HCT116 (cell line): ENCODE results near the gene CBFA2T2. TPM values are rescaled to one million over a fixed set of nuclear protein-coding genes. Genes with fewer than 3 reads are reported as not detected.
A peak's percentile ranks its signal among the peaks of the same experiment; 100 is the strongest.

Experiments used
- ATAC-seq: fragments of 200-7000 bp; cut with Tn5 transposase; 2 replicates; pipeline ENCODE4 v1.9.1; 2020; ENCODE audit warnings: mild to moderate bottlenecking, moderate library complexity
- BruUV-seq: library from RNA; stranded (reverse); fragments of 400-500 nt; replicated peaks from 2 replicates; lab custom pipeline; 2021; lab: Mats Ljungman, UMichigan
- CTCF ChIA-PET: fragments of 300-600 bp; sonication (Branson Sonifier 250); formaldehyde crosslinking; loops from one replicate; lab custom pipeline; 2021; ENCODE audit warnings: antibody characterized with exemption; lab: Charles Lee
- POLR2A ChIA-PET: fragments of 300-600, 350-600 bp; sonication (Branson Sonifier 250); formaldehyde crosslinking; loops from one replicate; lab custom pipeline; 2021; ENCODE audit warnings: antibody characterized with exemption; lab: Charles Lee
- RAD21 ChIA-PET, 2 experiments: fragments of 300-600 bp; sonication (Branson Sonifier 250); formaldehyde crosslinking; loops; one replicate each; lab custom pipeline; 2023; ENCODE audit warnings: low total read pairs in 2 of 2; ENCODE audit not compliant: uncharacterized antibody in 2 of 2, unreplicated experiment in 2 of 2, low non-redundant PET in 1 of 2; lab: Charles Lee
- DNase-seq: peaks from one replicate; pipeline ENCODE4 v3.0.0-alpha.2; 2010; ENCODE audit warnings: low read depth, low spot score
- H2AFZ ChIP-seq: fragments of 200-600 bp; shearing (Covaris generic), sonication (generic); 2 replicates; pipeline ENCODE4 v1.6.1; 2017; ENCODE audit warnings: low read depth, mixed run types, mixed read lengths, antibody characterized with exemption, low read length; ENCODE audit not compliant: poor library complexity, severe bottlenecking
- H3K27ac ChIP-seq: 2 replicates; pipeline ENCODE4 v1.5.1; 2012; ENCODE audit warnings: low read depth, low read length
- H3K27me3 ChIP-seq: fragments of 200-600 bp; sonication (generic); 2 replicates; pipeline ENCODE4 v1.6.1; 2016; ENCODE audit warnings: mixed run types, low read length, mixed read lengths; ENCODE audit not compliant: insufficient read depth
- H3K36me3 ChIP-seq, 2 experiments: fragments of 200-500 bp in 1 of 2; fragments of 200-600 bp in 1 of 2; sonication (Bioruptor generic) in 1 of 2; sonication (generic) in 1 of 2; 2 replicates each; pipeline versions ENCODE4 v1.5.1 to v1.6.1; 2014 to 2016; ENCODE audit warnings: low read length in 2 of 2, inconsistent platforms in 1 of 2, mixed read lengths in 1 of 2, mixed run types in 1 of 2; ENCODE audit not compliant: insufficient read depth in 2 of 2, control insufficient read depth in 1 of 2
- H3K4me1 ChIP-seq, 2 experiments: fragments of 200-600 bp in 1 of 2; sonication (generic) in 1 of 2; 2 replicates each; pipeline versions ENCODE4 v1.5.1 to v1.6.1; 2012 to 2017; ENCODE audit warnings: low read length in 2 of 2, inconsistent platforms in 1 of 2, mild to moderate bottlenecking in 1 of 2, mixed read lengths in 1 of 2, mixed run types in 1 of 2, moderate library complexity in 1 of 2; ENCODE audit not compliant: insufficient read depth in 2 of 2, control insufficient read depth in 1 of 2
- H3K4me2 ChIP-seq: fragments of 200-600 bp; sonication (generic); 2 replicates; pipeline ENCODE4 v1.6.1; 2017; ENCODE audit warnings: mixed run types, low read length, mixed read lengths
- H3K4me3 ChIP-seq, 2 experiments: fragments of 200-600 bp in 1 of 2; sonication (generic) in 1 of 2; replicated peaks in 1 of 2; 2 replicates each; pipeline ENCODE4 v1.5.1; 2011 to 2016; ENCODE audit warnings: low read length in 2 of 2, control low read depth in 1 of 2, low read depth in 1 of 2, mild to moderate bottlenecking in 1 of 2, mixed read lengths in 1 of 2, mixed run types in 1 of 2
- H3K79me2 ChIP-seq: fragments of 200-600 bp; sonication (generic); 2 replicates; pipeline ENCODE4 v1.6.1; 2017; ENCODE audit warnings: mild to moderate bottlenecking, mixed run types, low read length, moderate library complexity, mixed read lengths; ENCODE audit not compliant: insufficient read depth
- H3K9ac ChIP-seq: fragments of 200-600 bp; sonication (generic); 2 replicates; pipeline ENCODE4 v1.6.1; 2016; ENCODE audit warnings: low read length, mixed read lengths
- H3K9me2 ChIP-seq: fragments of 200-600 bp; sonication (generic), shearing (Covaris generic); 2 replicates; pipeline ENCODE4 v1.6.1; 2017; ENCODE audit warnings: mixed run types, mild to moderate bottlenecking, moderate library complexity; ENCODE audit not compliant: insufficient read depth
- H3K9me3 ChIP-seq, 2 experiments: fragments of 200-500 bp in 1 of 2; fragments of 200-600 bp in 1 of 2; sonication (Bioruptor generic) in 1 of 2; sonication (generic) in 1 of 2; 2 replicates each; pipeline ENCODE4 v1.6.1; 2014 to 2017; ENCODE audit warnings: low read length in 2 of 2, mixed read lengths in 2 of 2, inconsistent platforms in 1 of 2, low read depth in 1 of 2, mild to moderate bottlenecking in 1 of 2, mixed run types in 1 of 2, moderate library complexity in 1 of 2; ENCODE audit not compliant: control insufficient read depth in 1 of 2, insufficient read depth in 1 of 2
- H4K20me1 ChIP-seq: fragments of 200-600 bp; sonication (generic), shearing (Covaris generic); 2 replicates; pipeline ENCODE4 v1.6.1; 2017; ENCODE audit warnings: mixed run types, mild to moderate bottlenecking, moderate library complexity; ENCODE audit not compliant: insufficient read depth
- EGR1 ChIP-seq: IDR thresholded peaks from 2 replicates; pipeline ENCODE4 v1.6.1; 2012; ENCODE audit warnings: low read depth
- EZH2 ChIP-seq: fragments of 200-600 bp; sonication (generic); IDR thresholded peaks from 2 replicates; pipeline ENCODE4 v1.6.1; 2017; ENCODE audit warnings: antibody characterized with exemption, mixed run types
- JUND ChIP-seq: IDR thresholded peaks from 2 replicates; pipeline ENCODE4 v1.6.1; 2012
- POLR2A ChIP-seq: IDR thresholded peaks from 2 replicates; pipeline ENCODE4 v1.7.0; 2011; ENCODE audit warnings: borderline replicate concordance; ENCODE audit not compliant: insufficient read depth, insufficient read length; ENCODE audit errors: extremely low read depth
- RAD21 ChIP-seq: IDR thresholded peaks from 2 replicates; pipeline ENCODE4 v1.6.1; 2012; ENCODE audit warnings: low read depth, mild to moderate bottlenecking
- SP1 ChIP-seq: IDR thresholded peaks from 2 replicates; pipeline ENCODE4 v1.6.1; 2012; ENCODE audit warnings: low read depth
- SRF ChIP-seq: IDR thresholded peaks from 2 replicates; pipeline ENCODE4 v1.6.1; 2012; ENCODE audit warnings: low read depth
- YY1 ChIP-seq: IDR thresholded peaks from 2 replicates; pipeline ENCODE4 v1.6.1; 2011; ENCODE audit warnings: low read length, low read depth, moderate library complexity, mild to moderate bottlenecking; ENCODE audit not compliant: insufficient replicate concordance; ENCODE audit errors: extremely low read depth
- ZFX ChIP-seq: fragments of 450-650 bp; IDR thresholded peaks from 2 replicates; pipeline ENCODE4 v1.6.1; 2017
- ZNF274 ChIP-seq: fragments of 200-500 bp; sonication (Bioruptor generic); IDR thresholded peaks from 2 replicates; pipeline ENCODE4 v1.6.1; 2014; ENCODE audit warnings: mild to moderate bottlenecking, low read depth, low read length, inconsistent platforms
- intact Hi-C: fragments of 100-400 bp; cut with micrococcal nuclease; formaldehyde crosslinking; loops from 2 replicates; pipeline ENCODE4 v1.10.0; 2022
- total RNA-seq: library from RNA; stranded (reverse); gene quantifications from one replicate; pipeline ENCODE4 v1.2.1, GENCODE V29; 2021; ENCODE audit not compliant: unreplicated experiment
- TF ChIP-seq, protein P1 (sequence below): IDR thresholded peaks from 2 replicates; pipeline ENCODE4 v1.6.1; 2011; ENCODE audit warnings: mild to moderate bottlenecking, low read length, moderate library complexity; ENCODE audit not compliant: insufficient replicate concordance; ENCODE audit errors: extremely low read depth
- TF ChIP-seq, protein P2 (sequence below): IDR thresholded peaks from 2 replicates; pipeline ENCODE4 v1.6.1; 2012
- TF ChIP-seq, protein P3 (sequence below): IDR thresholded peaks from 2 replicates; pipeline ENCODE4 v1.6.1; 2012; ENCODE audit warnings: low read depth

The CBFA2T2 gene
- total RNA-seq, 1 experiment from 2014 or later, result 8.0 TPM

DNA sequence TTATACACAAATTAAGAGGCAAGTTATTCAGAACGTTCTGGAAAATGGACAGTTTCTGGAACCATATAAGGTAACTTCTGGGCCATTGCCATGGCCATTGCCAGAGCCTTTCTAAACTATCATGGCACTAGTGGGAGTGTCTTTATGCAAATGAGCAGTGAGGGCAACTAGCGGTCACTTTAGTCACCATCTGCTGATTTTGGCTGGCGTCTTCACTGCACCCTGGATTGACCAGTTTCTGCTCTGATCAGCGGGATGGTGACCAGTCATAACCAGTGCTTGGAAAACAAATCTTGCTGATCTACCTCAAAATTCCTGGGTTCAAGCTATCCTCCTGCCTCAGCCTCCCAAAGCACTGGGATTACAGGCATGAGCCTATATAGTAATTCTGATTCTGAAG is 39.0 kb upstream of the CBFA2T2 start:
- no peak overlapping the region for H3K4me3 ChIP-seq
- no peaks in the 10 kb centered on the region for H3K36me3 ChIP-seq
- intact Hi-C loops, result loop anchor here (10.0 kb wide), 1 partner anchor 674 kb away; no protein-coding TSS in a partner anchor
- no peaks in the 10 kb centered on the region for H3K27me3 ChIP-seq
- peak overlapping the region; percentile 46 for H3K4me2 ChIP-seq
- H2AFZ ChIP-seq, result no peak overlapping the region
- BruUV-seq, result no TSS peak
- no peak overlapping the region for H3K9ac ChIP-seq
- no peaks in the 10 kb centered on the region for H3K9me2 ChIP-seq
- ChIA-PET CTCF (no interaction called here), POLR2A (no interaction called here), RAD21 (no interaction called here)
- H4K20me1 ChIP-seq, result no peaks in the 10 kb centered on the region
- no peaks in the 10 kb centered on the region for H3K9me3 ChIP-seq
- DNase-seq (peak; percentile 56), ATAC-seq (peak; percentile 89)
- no peaks in the 10 kb centered on the region for H3K79me2 ChIP-seq
- 0 out of 2 replicates have a peak overlapping the region, but pooled peaks have one; percentile 41 for H3K27ac ChIP-seq
- no peak for TF ChIP-seq POLR2A
- no peak for TF ChIP-seq EZH2
- TF ChIP-seq, protein P1, sequence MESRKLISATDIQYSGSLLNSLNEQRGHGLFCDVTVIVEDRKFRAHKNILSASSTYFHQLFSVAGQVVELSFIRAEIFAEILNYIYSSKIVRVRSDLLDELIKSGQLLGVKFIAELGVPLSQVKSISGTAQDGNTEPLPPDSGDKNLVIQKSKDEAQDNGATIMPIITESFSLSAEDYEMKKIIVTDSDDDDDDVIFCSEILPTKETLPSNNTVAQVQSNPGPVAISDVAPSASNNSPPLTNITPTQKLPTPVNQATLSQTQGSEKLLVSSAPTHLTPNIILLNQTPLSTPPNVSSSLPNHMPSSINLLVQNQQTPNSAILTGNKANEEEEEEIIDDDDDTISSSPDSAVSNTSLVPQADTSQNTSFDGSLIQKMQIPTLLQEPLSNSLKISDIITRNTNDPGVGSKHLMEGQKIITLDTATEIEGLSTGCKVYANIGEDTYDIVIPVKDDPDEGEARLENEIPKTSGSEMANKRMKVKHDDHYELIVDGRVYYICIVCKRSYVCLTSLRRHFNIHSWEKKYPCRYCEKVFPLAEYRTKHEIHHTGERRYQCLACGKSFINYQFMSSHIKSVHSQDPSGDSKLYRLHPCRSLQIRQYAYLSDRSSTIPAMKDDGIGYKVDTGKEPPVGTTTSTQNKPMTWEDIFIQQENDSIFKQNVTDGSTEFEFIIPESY, result no peak
- TF ChIP-seq, protein P2, sequence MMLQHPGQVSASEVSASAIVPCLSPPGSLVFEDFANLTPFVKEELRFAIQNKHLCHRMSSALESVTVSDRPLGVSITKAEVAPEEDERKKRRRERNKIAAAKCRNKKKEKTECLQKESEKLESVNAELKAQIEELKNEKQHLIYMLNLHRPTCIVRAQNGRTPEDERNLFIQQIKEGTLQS, result no peak
- TF ChIP-seq EGR1, result no peak
- TF ChIP-seq RAD21, result no peak
- TF ChIP-seq, protein P3, sequence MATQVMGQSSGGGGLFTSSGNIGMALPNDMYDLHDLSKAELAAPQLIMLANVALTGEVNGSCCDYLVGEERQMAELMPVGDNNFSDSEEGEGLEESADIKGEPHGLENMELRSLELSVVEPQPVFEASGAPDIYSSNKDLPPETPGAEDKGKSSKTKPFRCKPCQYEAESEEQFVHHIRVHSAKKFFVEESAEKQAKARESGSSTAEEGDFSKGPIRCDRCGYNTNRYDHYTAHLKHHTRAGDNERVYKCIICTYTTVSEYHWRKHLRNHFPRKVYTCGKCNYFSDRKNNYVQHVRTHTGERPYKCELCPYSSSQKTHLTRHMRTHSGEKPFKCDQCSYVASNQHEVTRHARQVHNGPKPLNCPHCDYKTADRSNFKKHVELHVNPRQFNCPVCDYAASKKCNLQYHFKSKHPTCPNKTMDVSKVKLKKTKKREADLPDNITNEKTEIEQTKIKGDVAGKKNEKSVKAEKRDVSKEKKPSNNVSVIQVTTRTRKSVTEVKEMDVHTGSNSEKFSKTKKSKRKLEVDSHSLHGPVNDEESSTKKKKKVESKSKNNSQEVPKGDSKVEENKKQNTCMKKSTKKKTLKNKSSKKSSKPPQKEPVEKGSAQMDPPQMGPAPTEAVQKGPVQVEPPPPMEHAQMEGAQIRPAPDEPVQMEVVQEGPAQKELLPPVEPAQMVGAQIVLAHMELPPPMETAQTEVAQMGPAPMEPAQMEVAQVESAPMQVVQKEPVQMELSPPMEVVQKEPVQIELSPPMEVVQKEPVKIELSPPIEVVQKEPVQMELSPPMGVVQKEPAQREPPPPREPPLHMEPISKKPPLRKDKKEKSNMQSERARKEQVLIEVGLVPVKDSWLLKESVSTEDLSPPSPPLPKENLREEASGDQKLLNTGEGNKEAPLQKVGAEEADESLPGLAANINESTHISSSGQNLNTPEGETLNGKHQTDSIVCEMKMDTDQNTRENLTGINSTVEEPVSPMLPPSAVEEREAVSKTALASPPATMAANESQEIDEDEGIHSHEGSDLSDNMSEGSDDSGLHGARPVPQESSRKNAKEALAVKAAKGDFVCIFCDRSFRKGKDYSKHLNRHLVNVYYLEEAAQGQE, result no peak
- no peak for TF ChIP-seq YY1
- no peak for TF ChIP-seq ZFX
- TF ChIP-seq SRF, result no peak
- no peak for TF ChIP-seq ZNF274
- no peak for TF ChIP-seq JUND
- TF ChIP-seq SP1, result no peak
- peaks cover 7 to 33% of the 10 kb centered on the region in 2 experiments for H3K4me1 ChIP-seq
